HepG2 (cell line): ENCODE results near the gene TCAIM. TPM values are rescaled to one million over a fixed set of nuclear protein-coding genes. Genes with fewer than 3 reads are reported as not detected.

Experiments
- CBX5 ChIP-seq: sonication (generic); formaldehyde crosslinking; IDR thresholded peaks from 2 replicates; pipeline ENCODE4 v1.4.0; 2020; ENCODE audit warnings: missing genetic modification reagents, borderline replicate concordance
- EP300 ChIP-seq, 3 experiments: sonication (generic) in 1 of 3; formaldehyde crosslinking in 1 of 3; IDR thresholded peaks; 2 replicates each; pipeline versions ENCODE4 v1.5.1 to v1.6.1; 2011 to 2020; ENCODE audit warnings: low read depth in 2 of 3, low read length in 2 of 3, borderline replicate concordance in 1 of 3, improper control_type of control experiment in 1 of 3, mild to moderate bottlenecking in 1 of 3, missing genetic modification reagents in 1 of 3, moderate library complexity in 1 of 3
- FOXC1 ChIP-seq: sonication (generic); formaldehyde crosslinking; IDR thresholded peaks from 2 replicates; pipeline ENCODE4 v1.8.0; 2022; ENCODE audit warnings: mild to moderate bottlenecking, missing genetic modification reagents, borderline replicate concordance
- HNRNPL ChIP-seq: fragments of 200-400 bp; formaldehyde crosslinking; IDR thresholded peaks from 2 replicates; pipeline ENCODE4 v1.6.1; 2017; ENCODE audit warnings: mild to moderate bottlenecking, low read depth, low read length
- NPAS2 ChIP-seq: sonication (generic); formaldehyde crosslinking; IDR thresholded peaks from 2 replicates; pipeline ENCODE4 v1.8.0; 2022; ENCODE audit warnings: mild to moderate bottlenecking, missing genetic modification reagents, borderline replicate concordance
- NR2F1 ChIP-seq, 2 experiments: fragments of 450-650 bp in 1 of 2; formaldehyde crosslinking in 1 of 2; IDR thresholded peaks; 2 replicates each; pipeline versions ENCODE4 v1.5.0 to v1.6.1; 2016 to 2020; ENCODE audit warnings: mild to moderate bottlenecking in 1 of 2, missing compliant biosample characterization in 1 of 2, missing genetic modification reagents in 1 of 2, moderate library complexity in 1 of 2
- SKI ChIP-seq: fragments of 450-650 bp; IDR thresholded peaks from one replicate; pipeline ENCODE4 v1.6.1; 2018; ENCODE audit warnings: mild to moderate bottlenecking; ENCODE audit not compliant: partially characterized antibody
- SMC3 ChIP-seq: IDR thresholded peaks from 2 replicates; pipeline ENCODE4 v1.6.1; 2011; ENCODE audit warnings: low read length, improper control_type of control experiment
- SOX13 ChIP-seq, 3 experiments: fragments of 450-650 bp in 1 of 3; sonication (generic) in 1 of 3; formaldehyde crosslinking in 1 of 3; IDR thresholded peaks in 2 of 3; conservative IDR thresholded peaks in 1 of 3; 2 replicates each; pipeline versions ENCODE4 v1.5.0 to v1.6.1; 2016 to 2020; ENCODE audit warnings: antibody characterized with exemption in 1 of 3, mild to moderate bottlenecking in 1 of 3, missing compliant biosample characterization in 1 of 3, missing genetic modification reagents in 1 of 3, moderate library complexity in 1 of 3
- ZMYM3 ChIP-seq: sonication (generic); formaldehyde crosslinking; IDR thresholded peaks from 2 replicates; pipeline ENCODE4 v1.5.1; 2020; ENCODE audit warnings: mild to moderate bottlenecking, missing genetic modification reagents
- ZNF589 ChIP-seq: sonication (generic); formaldehyde crosslinking; conservative IDR thresholded peaks from 2 replicates; pipeline ENCODE4 v1.8.0; 2022; ENCODE audit warnings: mild to moderate bottlenecking, moderate library complexity, missing genetic modification reagents
- ZNF737 ChIP-seq: sonication (generic); formaldehyde crosslinking; IDR thresholded peaks from 2 replicates; pipeline ENCODE4 v1.5.0; 2020; ENCODE audit warnings: missing genetic modification reagents, mild to moderate bottlenecking, borderline replicate concordance
- ZNF792 ChIP-seq: IDR thresholded peaks from 2 replicates; pipeline ENCODE4 v1.6.1; 2016
- ZNF839 ChIP-seq: sonication (generic); formaldehyde crosslinking; IDR thresholded peaks from 2 replicates; pipeline ENCODE4 v1.4.0; 2020; ENCODE audit warnings: missing genetic modification reagents, mild to moderate bottlenecking, borderline replicate concordance
- polyA plus RNA-seq, 8 experiments: library from polyadenylated mRNA; depleted of rRNA in 3 of 8; stranded (reverse) in 7 of 8; unstranded in 1 of 8; fragments of >200 nt; fragmentation: Illumina TruSeq in 4 of 8; extraction: Trizol in 4 of 8; gene quantifications; 2 replicates each; pipeline versions ENCODE4 v1.2.1 to v1.2.3, GENCODE V29; 2011 to 2016; ENCODE audit warnings: low read depth in 4 of 8, missing spikeins in 1 of 8, mixed read lengths in 1 of 8; ENCODE audit not compliant: insufficient read depth in 1 of 8
- total RNA-seq, 5 experiments: library from RNA; depleted of rRNA; stranded (reverse); fragments of >200 nt; fragmentation: Illumina TruSeq; extraction: Trizol; gene quantifications; 2 replicates each; pipeline ENCODE4 v1.2.3, GENCODE V29; 2016; ENCODE audit warnings: low read depth in 1 of 5
- TF ChIP-seq, protein P1 (sequence below): fragments of 450-650 bp; IDR thresholded peaks from 2 replicates; pipeline ENCODE4 v1.6.1; 2016
- TF ChIP-seq, protein P2 (sequence below): IDR thresholded peaks from 2 replicates; pipeline ENCODE4 v1.6.1; 2018; ENCODE audit warnings: missing genetic modification reagents, mild to moderate bottlenecking, missing compliant biosample characterization
- TF ChIP-seq, protein P3 (sequence below): IDR thresholded peaks from 2 replicates; pipeline ENCODE4 v1.6.1; 2016; ENCODE audit warnings: low read depth, missing genetic modification reagents, missing compliant biosample characterization
- TF ChIP-seq, protein P4 (sequence below): IDR thresholded peaks from 2 replicates; pipeline ENCODE4 v1.6.1; 2016; ENCODE audit warnings: control low read depth
- TF ChIP-seq, protein P5 (sequence below): sonication (generic); formaldehyde crosslinking; IDR thresholded peaks from 2 replicates; pipeline ENCODE4 v1.5.0; 2020; ENCODE audit warnings: missing genetic modification reagents

The TCAIM gene
- total and polyA plus RNA-seq, 2 of the 13 experiments (the other 11 are each of a cell fraction or from before 2014, with no cell fraction given), result 16.9 to 22.6 TPM

DNA sequence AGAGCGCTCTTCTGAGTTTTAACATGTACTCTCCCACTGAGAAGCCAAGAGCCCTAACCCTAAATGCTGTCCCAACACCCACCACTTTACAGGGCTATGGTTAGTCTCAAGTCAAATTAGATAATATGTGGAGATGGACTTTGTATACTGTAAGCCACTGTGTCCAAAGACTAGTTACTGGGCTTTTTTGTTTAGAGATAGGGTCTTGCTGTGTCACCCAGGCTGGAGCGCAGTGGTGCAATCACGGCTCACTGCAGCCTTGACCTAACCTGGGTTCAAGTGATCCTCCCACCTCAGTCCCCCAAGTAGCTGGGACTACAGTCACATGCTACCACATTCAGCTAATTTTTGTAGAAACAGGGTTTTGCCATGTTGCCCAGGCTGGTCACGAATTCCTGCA lies 115.7 kb downstream of the TCAIM start (continued):
- TF ChIP-seq EP300 (IDR thresholded peaks at IDR 0.05; ENCODE audit: low read depth in 2 of 2, low read length in 2 of 2), result peak in 1 of 2 experiments; percentile 50; a peak in 1 of 4 replicates
- no peak for TF ChIP-seq EP300 (CRISPR knock-in tag; IDR thresholded peaks at IDR 0.05; ENCODE audit: borderline replicate concordance)
- TF ChIP-seq, protein P1, sequence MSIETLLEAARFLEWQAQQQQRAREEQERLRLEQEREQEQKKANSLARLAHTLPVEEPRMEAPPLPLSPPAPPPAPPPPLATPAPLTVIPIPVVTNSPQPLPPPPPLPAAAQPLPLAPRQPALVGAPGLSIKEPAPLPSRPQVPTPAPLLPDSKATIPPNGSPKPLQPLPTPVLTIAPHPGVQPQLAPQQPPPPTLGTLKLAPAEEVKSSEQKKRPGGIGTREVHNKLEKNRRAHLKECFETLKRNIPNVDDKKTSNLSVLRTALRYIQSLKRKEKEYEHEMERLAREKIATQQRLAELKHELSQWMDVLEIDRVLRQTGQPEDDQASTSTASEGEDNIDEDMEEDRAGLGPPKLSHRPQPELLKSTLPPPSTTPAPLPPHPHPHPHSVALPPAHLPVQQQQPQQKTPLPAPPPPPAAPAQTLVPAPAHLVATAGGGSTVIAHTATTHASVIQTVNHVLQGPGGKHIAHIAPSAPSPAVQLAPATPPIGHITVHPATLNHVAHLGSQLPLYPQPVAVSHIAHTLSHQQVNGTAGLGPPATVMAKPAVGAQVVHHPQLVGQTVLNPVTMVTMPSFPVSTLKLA, result no peak
- TF ChIP-seq SOX13 (IDR thresholded peaks at IDR 0.05), result no peak
- no peak for TF ChIP-seq SOX13 (CRISPR knock-in tag; conservative IDR thresholded peaks at IDR 0.05 in 1 of 2, IDR thresholded peaks at IDR 0.05 in 1 of 2)
- no peak for TF ChIP-seq FOXC1 (CRISPR knock-in tag)
- TF ChIP-seq ZNF737 (CRISPR knock-in tag), result no peak
- TF ChIP-seq ZNF792 (CRISPR knock-in tag), result no peak
- no peak for TF ChIP-seq HNRNPL
- TF ChIP-seq CBX5 (CRISPR knock-in tag), result no peak
- TF ChIP-seq, protein P2, sequence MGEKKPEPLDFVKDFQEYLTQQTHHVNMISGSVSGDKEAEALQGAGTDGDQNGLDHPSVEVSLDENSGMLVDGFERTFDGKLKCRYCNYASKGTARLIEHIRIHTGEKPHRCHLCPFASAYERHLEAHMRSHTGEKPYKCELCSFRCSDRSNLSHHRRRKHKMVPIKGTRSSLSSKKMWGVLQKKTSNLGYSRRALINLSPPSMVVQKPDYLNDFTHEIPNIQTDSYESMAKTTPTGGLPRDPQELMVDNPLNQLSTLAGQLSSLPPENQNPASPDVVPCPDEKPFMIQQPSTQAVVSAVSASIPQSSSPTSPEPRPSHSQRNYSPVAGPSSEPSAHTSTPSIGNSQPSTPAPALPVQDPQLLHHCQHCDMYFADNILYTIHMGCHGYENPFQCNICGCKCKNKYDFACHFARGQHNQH (CRISPR knock-in tag), result no peak
- no peak for TF ChIP-seq ZNF589 (CRISPR knock-in tag)
- TF ChIP-seq, protein P3, sequence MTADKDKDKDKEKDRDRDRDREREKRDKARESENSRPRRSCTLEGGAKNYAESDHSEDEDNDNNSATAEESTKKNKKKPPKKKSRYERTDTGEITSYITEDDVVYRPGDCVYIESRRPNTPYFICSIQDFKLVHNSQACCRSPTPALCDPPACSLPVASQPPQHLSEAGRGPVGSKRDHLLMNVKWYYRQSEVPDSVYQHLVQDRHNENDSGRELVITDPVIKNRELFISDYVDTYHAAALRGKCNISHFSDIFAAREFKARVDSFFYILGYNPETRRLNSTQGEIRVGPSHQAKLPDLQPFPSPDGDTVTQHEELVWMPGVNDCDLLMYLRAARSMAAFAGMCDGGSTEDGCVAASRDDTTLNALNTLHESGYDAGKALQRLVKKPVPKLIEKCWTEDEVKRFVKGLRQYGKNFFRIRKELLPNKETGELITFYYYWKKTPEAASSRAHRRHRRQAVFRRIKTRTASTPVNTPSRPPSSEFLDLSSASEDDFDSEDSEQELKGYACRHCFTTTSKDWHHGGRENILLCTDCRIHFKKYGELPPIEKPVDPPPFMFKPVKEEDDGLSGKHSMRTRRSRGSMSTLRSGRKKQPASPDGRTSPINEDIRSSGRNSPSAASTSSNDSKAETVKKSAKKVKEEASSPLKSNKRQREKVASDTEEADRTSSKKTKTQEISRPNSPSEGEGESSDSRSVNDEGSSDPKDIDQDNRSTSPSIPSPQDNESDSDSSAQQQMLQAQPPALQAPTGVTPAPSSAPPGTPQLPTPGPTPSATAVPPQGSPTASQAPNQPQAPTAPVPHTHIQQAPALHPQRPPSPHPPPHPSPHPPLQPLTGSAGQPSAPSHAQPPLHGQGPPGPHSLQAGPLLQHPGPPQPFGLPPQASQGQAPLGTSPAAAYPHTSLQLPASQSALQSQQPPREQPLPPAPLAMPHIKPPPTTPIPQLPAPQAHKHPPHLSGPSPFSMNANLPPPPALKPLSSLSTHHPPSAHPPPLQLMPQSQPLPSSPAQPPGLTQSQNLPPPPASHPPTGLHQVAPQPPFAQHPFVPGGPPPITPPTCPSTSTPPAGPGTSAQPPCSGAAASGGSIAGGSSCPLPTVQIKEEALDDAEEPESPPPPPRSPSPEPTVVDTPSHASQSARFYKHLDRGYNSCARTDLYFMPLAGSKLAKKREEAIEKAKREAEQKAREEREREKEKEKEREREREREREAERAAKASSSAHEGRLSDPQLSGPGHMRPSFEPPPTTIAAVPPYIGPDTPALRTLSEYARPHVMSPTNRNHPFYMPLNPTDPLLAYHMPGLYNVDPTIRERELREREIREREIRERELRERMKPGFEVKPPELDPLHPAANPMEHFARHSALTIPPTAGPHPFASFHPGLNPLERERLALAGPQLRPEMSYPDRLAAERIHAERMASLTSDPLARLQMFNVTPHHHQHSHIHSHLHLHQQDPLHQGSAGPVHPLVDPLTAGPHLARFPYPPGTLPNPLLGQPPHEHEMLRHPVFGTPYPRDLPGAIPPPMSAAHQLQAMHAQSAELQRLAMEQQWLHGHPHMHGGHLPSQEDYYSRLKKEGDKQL (CRISPR knock-in tag), result no peak
- no peak for TF ChIP-seq ZNF839 (CRISPR knock-in tag)
- peak; percentile 26 to 37; a peak in 2 of 4 replicates for TF ChIP-seq NR2F1 (CRISPR knock-in tag; IDR thresholded peaks at IDR 0.05)
- 0 out of 2 replicates have a peak, but pooled peaks have one; percentile 10 for TF ChIP-seq ZMYM3
- TF ChIP-seq, protein P4, sequence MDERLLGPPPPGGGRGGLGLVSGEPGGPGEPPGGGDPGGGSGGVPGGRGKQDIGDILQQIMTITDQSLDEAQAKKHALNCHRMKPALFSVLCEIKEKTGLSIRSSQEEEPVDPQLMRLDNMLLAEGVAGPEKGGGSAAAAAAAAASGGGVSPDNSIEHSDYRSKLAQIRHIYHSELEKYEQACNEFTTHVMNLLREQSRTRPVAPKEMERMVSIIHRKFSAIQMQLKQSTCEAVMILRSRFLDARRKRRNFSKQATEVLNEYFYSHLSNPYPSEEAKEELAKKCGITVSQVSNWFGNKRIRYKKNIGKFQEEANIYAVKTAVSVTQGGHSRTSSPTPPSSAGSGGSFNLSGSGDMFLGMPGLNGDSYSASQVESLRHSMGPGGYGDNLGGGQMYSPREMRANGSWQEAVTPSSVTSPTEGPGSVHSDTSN, result no peak
- peak; percentile 11 for TF ChIP-seq SKI
- no peak for TF ChIP-seq NPAS2 (CRISPR knock-in tag)
- TF ChIP-seq, protein P5, sequence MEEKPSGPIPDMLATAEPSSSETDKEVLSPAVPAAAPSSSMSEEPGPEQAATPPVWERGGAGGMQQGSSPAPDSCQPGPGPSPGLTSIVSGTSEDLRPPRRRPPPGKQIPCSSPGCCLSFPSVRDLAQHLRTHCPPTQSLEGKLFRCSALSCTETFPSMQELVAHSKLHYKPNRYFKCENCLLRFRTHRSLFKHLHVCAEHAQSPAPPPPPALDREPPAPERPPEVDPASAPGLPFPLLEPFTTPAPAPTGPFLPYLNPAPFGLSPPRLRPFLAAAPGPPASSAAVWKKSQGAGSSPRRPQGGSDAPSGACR, result no peak
- no peak for TF ChIP-seq SMC3
